ENCODE results near the gene GAS7. TPM values are rescaled to one million over a fixed set of nuclear protein-coding genes. Genes with fewer than 3 reads are reported as not detected.

GAS7 gene
- total RNA-seq, 1 experiment from 2014 or later: 4.1 TPM

DNA sequence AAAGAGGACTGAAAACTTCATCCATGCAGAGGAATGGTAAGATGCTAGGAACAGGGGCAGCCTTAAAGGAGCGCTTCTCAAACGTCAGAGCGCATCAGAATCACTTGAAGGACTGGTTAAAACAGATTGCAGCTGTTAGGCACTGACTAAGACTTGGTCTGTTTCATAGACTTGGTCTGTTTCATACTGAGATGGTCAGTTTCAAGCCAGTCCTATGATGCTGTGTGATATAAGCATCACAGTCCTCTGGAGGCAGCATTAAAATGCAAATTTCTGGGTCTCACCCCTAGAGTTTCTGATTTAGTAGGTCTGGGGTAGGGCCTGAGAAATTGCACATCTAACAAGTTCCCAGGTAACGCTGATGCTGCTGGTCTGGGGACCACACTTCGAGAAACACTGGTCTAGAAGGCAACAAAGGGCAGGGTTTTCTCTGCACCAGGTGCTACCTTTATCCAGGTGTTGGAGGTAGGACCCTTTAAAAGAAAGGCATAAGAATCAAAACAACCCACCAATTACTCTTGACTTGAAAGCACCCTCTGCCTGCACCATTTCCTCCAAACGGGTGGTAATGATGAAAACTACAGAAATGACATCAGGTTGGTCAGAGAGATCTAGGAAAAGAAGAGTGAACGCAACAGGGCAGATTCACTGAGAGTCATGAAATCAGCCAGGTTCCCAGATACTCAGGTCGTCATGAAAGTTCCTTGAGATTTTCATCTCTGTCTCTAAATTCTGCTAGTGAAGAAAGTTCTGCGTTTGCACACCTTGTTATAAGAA, 198.3 kb downstream of the GAS7 start:
- no peak for ATAC-seq
- no peak overlapping the region for H3K27ac ChIP-seq (ENCODE audit: low read depth, low read length)
- no peaks in the 10 kb centered on the region for H3K9me2 ChIP-seq (ENCODE audit: insufficient read depth)
- CTCF ChIA-PET: no interaction called here
- peaks cover 24% of the 10 kb centered on the region for H3K27me3 ChIP-seq (ENCODE audit: insufficient read depth, low read length)
- no peaks in the 10 kb centered on the region for H4K20me1 ChIP-seq (ENCODE audit: insufficient read depth)
- BruUV-seq (replicated peaks): no TSS peak
- intact Hi-C loops (cut with micrococcal nuclease): no loop called here
- no peaks in the 10 kb centered on the region for H3K36me3 ChIP-seq (ENCODE audit: control insufficient read depth in 1 of 2, insufficient read depth in 2 of 2, low read length in 2 of 2)
- no peak overlapping the region for H3K4me2 ChIP-seq (ENCODE audit: low read length)
- no peak for TF ChIP-seq FOSL1 (IDR thresholded peaks at IDR 0.05; ENCODE audit: low read depth)
- no peak for TF ChIP-seq POLR2AphosphoS5 (IDR thresholded peaks at IDR 0.05; ENCODE audit: low read depth, low read length)
- TF ChIP-seq, protein P1, sequence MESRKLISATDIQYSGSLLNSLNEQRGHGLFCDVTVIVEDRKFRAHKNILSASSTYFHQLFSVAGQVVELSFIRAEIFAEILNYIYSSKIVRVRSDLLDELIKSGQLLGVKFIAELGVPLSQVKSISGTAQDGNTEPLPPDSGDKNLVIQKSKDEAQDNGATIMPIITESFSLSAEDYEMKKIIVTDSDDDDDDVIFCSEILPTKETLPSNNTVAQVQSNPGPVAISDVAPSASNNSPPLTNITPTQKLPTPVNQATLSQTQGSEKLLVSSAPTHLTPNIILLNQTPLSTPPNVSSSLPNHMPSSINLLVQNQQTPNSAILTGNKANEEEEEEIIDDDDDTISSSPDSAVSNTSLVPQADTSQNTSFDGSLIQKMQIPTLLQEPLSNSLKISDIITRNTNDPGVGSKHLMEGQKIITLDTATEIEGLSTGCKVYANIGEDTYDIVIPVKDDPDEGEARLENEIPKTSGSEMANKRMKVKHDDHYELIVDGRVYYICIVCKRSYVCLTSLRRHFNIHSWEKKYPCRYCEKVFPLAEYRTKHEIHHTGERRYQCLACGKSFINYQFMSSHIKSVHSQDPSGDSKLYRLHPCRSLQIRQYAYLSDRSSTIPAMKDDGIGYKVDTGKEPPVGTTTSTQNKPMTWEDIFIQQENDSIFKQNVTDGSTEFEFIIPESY (IDR thresholded peaks at IDR 0.05; ENCODE audit: extremely low read depth, insufficient replicate concordance, low read length): no peak
- no peak for TF ChIP-seq YY1 (IDR thresholded peaks at IDR 0.05; ENCODE audit: extremely low read depth, insufficient replicate concordance, low read depth, low read length)
- TF ChIP-seq SIN3A (IDR thresholded peaks at IDR 0.05; ENCODE audit: low read depth): no peak
- TF ChIP-seq TCF7L2 (IDR thresholded peaks at IDR 0.05; ENCODE audit: borderline replicate concordance, extremely low read depth, insufficient read depth, insufficient read length): no peak
- TF ChIP-seq CEBPB (IDR thresholded peaks at IDR 0.05; ENCODE audit: low read depth): no peak
- TF ChIP-seq EGR1 (IDR thresholded peaks at IDR 0.05; ENCODE audit: low read depth): no peak
- TF ChIP-seq, protein P2, sequence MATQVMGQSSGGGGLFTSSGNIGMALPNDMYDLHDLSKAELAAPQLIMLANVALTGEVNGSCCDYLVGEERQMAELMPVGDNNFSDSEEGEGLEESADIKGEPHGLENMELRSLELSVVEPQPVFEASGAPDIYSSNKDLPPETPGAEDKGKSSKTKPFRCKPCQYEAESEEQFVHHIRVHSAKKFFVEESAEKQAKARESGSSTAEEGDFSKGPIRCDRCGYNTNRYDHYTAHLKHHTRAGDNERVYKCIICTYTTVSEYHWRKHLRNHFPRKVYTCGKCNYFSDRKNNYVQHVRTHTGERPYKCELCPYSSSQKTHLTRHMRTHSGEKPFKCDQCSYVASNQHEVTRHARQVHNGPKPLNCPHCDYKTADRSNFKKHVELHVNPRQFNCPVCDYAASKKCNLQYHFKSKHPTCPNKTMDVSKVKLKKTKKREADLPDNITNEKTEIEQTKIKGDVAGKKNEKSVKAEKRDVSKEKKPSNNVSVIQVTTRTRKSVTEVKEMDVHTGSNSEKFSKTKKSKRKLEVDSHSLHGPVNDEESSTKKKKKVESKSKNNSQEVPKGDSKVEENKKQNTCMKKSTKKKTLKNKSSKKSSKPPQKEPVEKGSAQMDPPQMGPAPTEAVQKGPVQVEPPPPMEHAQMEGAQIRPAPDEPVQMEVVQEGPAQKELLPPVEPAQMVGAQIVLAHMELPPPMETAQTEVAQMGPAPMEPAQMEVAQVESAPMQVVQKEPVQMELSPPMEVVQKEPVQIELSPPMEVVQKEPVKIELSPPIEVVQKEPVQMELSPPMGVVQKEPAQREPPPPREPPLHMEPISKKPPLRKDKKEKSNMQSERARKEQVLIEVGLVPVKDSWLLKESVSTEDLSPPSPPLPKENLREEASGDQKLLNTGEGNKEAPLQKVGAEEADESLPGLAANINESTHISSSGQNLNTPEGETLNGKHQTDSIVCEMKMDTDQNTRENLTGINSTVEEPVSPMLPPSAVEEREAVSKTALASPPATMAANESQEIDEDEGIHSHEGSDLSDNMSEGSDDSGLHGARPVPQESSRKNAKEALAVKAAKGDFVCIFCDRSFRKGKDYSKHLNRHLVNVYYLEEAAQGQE (IDR thresholded peaks at IDR 0.05; ENCODE audit: low read depth): no peak
- no peak for TF ChIP-seq EZH2phosphoT487 (IDR thresholded peaks at IDR 0.05; ENCODE audit: borderline replicate concordance)
- no peak for TF ChIP-seq ZNF274 (IDR thresholded peaks at IDR 0.05; ENCODE audit: low read depth, low read length)
- TF ChIP-seq SRF (IDR thresholded peaks at IDR 0.05; ENCODE audit: low read depth): no peak
- H3K9ac ChIP-seq (ENCODE audit: low read length): no peak overlapping the region
- no peak for DNase-seq (ENCODE audit: low read depth, low spot score)
- no peak overlapping the region for H3K4me3 ChIP-seq (replicated peaks in 1 of 2; ENCODE audit: low read depth in 1 of 2, low read length in 2 of 2)
- H2AFZ ChIP-seq (ENCODE audit: low read depth, low read length, poor library complexity, severe bottlenecking): no peak overlapping the region
- POLR2A ChIA-PET: no interaction called here
- H3K79me2 ChIP-seq (ENCODE audit: insufficient read depth, low read length): no peaks in the 10 kb centered on the region
- H3K4me1 ChIP-seq (ENCODE audit: control insufficient read depth in 1 of 2, insufficient read depth in 2 of 2, low read length in 2 of 2): no peaks in the 10 kb centered on the region
- H3K9me3 ChIP-seq (ENCODE audit: control insufficient read depth in 1 of 2, insufficient read depth in 1 of 2, low read depth in 1 of 2, low read length in 2 of 2): no peaks in the 10 kb centered on the region
- RAD21 ChIA-PET (ENCODE audit: low non-redundant PET in 1 of 2, low total read pairs in 2 of 2, uncharacterized antibody in 2 of 2, unreplicated experiment in 2 of 2): no interaction called here

All from HCT116 (cell line).